H1 (cell line): Measurements from ENCODE around the gene DTX4.

Experiments
- ASH2L ChIP-seq: fragments of 200-600, 300-600 bp; sonication (generic); IDR thresholded peaks from one replicate; pipeline ENCODE4 v1.7.1; 2017; ENCODE audit warnings: low read length
- CREB1 ChIP-seq: IDR thresholded peaks from 2 replicates; pipeline ENCODE4 v1.6.1; 2012; ENCODE audit warnings: inconsistent platforms
- CTCF ChIP-seq, 3 experiments: IDR thresholded peaks; 1 replicate in 2 of 3; 2 replicates in 1 of 3; pipeline versions ENCODE4 v1.5.1 to v1.6.1; 2011; ENCODE audit warnings: low read length in 3 of 3, mild to moderate bottlenecking in 3 of 3, inconsistent platforms in 2 of 3, low read depth in 1 of 3, moderate library complexity in 1 of 3; ENCODE audit not compliant: insufficient read depth in 1 of 3; ENCODE audit errors: control extremely low read depth in 1 of 3
- EGR1 ChIP-seq: IDR thresholded peaks from 2 replicates; pipeline ENCODE4 v1.6.1; 2011; ENCODE audit warnings: low read depth, low read length, borderline replicate concordance
- EZH2 ChIP-seq: fragments of 200-600 bp; sonication (generic); IDR thresholded peaks from 2 replicates; pipeline ENCODE4 v1.7.1; 2012; ENCODE audit warnings: low read depth, mild to moderate bottlenecking, moderate library complexity, low read length, inconsistent platforms; ENCODE audit not compliant: severe bottlenecking
- FOSL1 ChIP-seq: IDR thresholded peaks from 2 replicates; pipeline ENCODE4 v1.6.1; 2011; ENCODE audit warnings: mild to moderate bottlenecking, low read depth, low read length, moderate library complexity; ENCODE audit not compliant: insufficient read depth
- MAX ChIP-seq: IDR thresholded peaks from 2 replicates; pipeline ENCODE4 v1.6.1; 2012; ENCODE audit warnings: inconsistent platforms
- POLR2A ChIP-seq, 2 experiments: IDR thresholded peaks; 1 replicate in 1 of 2; 2 replicates in 1 of 2; pipeline ENCODE4 v1.6.1; 2011; ENCODE audit warnings: low read depth in 2 of 2, low read length in 2 of 2, mild to moderate bottlenecking in 2 of 2; ENCODE audit errors: control extremely low read depth in 1 of 2
- TCF12 ChIP-seq: IDR thresholded peaks from 2 replicates; pipeline ENCODE4 v1.6.1; 2011; ENCODE audit warnings: low read depth, mild to moderate bottlenecking, low read length
- TEAD4 ChIP-seq: IDR thresholded peaks from 2 replicates; pipeline ENCODE4 v1.6.1; 2012; ENCODE audit warnings: low read depth, low read length, inconsistent platforms, mixed read lengths
- USF2 ChIP-seq: IDR thresholded peaks from 2 replicates; pipeline ENCODE4 v1.6.1; 2011; ENCODE audit warnings: low read length, improper control_type of control experiment
- YY1 ChIP-seq: IDR thresholded peaks from 2 replicates; pipeline ENCODE4 v1.6.1; 2011; ENCODE audit warnings: low read depth, mild to moderate bottlenecking, low read length

GRCh38 chr11:59171508-59172322 is at the start of gene DTX4:
- TF ChIP-seq ASH2L (peak; percentile 90), POLR2A (IDR thresholded peaks at IDR 0.05; ENCODE audit: control extremely low read depth in 1 of 2, low read depth in 2 of 2, low read length in 2 of 2) (peak; percentile 63 to 72), EGR1 (peak; percentile 46; the same call in 1 of the 2 replicates), CTCF (IDR thresholded peaks at IDR 0.05; ENCODE audit: control extremely low read depth in 1 of 3, insufficient read depth in 1 of 3, low read depth in 1 of 3, low read length in 3 of 3) (peak; percentile 90 to 98 (median 95)), TEAD4 (0 out of 2 replicates have a peak, but pooled peaks have one; percentile 42), EZH2 (no peak), USF2 (no peak), FOSL1 (no peak), MAX (peak; percentile 88), TCF12 (no peak), YY1 (peak; percentile 59), CREB1 (0 out of 2 replicates have a peak, but pooled peaks have one; percentile 41)
